Activated CD4-positive, alpha-beta T cell treated with anti-CD3 and anti-CD28 coated beads, Interleukin-10, Interleukin-2, amounts not matched to agents 100 ng/mL and 50 ng/mL, durations not matched to agents 16 hours and 8 hours (primary cell): ENCODE results near the gene ELOVL4.
A peak's percentile ranks its signal among the peaks of the same experiment; 100 is the strongest.

Experiments
- DNase-seq: peaks from one replicate; pipeline ENCODE4 v3.0.0-alpha.2; 2020

Gene ELOVL4

GRCh38 chr6:79947191-79948186 is at the start of gene ELOVL4:
ELOVL4 (minus strand) TSS chr6:79947553; CDS start chr6:79947279, 274 bp downstream.
- peak; percentile 73 for DNase-seq

GRCh38 chr6:79993911-79994309 is 46.6 kb upstream of the ELOVL4 start:
- DNase-seq = no peak

GRCh38 chr6:79993012-79993910 is 45.9 kb upstream of the ELOVL4 start:
- DNase-seq = no peak

DNA sequence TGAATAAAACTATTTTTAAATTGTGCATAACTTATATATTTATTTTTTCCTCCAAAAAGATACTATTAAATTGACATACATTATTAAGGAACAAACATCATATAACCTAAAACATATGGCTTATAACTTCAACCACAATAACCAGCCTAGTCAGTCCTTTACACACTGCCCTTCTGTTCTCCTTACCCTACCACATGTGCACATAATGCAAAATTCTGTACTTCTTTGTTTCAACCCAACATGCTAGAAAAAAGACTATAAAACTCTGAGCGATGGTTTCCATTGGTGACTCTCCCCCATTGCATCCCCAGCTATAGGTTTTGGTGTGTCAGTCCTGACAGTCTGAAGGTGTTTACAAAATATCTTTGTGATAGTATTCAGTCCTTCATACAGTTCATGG is 42.3 kb upstream of the ELOVL4 start:
- DNase-seq = no peak

DNA sequence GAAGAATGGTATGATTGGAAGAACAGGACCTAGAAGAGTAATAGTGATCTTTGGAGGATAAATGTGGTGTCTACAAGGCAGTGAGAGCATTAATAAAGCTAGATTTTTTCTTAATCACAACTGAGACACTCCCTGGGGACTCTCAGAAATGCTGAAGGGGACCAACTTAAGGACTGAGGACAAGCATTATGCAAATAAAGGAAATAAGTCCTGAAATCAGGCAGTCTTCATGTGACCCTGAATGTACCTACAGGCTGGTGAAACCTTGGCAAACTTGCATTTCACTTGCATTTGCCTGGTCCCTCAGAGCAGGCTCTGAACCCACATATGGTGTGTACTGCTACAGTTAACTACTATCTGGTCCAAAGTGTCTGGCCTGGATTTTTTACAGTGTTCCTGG is 37.8 kb upstream of the ELOVL4 start:
- no peak for DNase-seq

DNA sequence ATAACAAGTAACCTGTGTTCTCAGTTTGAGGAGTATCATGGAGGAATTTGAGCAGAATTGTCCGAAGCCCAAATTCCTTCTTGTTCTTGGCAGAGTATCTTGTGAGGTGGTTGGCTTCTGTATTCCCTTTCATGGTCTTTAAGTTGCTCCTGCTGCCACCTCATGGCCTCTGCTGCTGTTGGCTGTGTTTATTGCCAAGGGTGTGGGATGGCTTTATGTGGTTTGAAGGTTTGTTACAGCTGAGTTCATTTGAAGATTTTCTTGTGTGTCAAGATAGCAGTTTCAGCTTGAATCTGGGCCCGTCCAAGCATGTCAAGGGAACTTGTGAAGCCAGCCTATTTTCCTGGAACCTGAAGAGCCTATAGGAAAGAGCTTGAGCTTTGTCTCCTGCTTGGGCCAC is 36.9 kb upstream of the ELOVL4 start:
- peak; percentile 8 for DNase-seq

- DNase-seq = no peak
These were observed 34.3 kb upstream of the ELOVL4 start for GRCh38 chr6:79981652-79982051.

DNA sequence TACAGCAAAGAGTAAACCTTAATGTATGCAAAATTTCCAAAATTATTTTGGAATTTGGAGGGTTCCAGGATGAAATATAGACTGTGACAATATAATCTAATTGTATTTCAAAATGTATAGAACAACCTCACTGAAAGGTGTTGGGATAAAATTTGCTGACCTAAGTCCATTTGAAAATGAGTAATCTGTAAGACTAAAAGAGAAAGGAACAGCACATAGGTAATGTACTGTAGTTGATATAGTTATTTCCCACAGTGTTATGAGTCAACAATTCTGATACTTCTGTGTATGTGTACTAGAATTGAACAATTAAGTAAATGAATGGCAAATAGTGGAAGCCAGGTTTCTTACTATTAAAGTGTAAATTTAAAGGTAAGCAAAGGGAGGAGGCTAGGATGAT is 23.8 kb upstream of the ELOVL4 start:
- DNase-seq = no peak

DNA sequence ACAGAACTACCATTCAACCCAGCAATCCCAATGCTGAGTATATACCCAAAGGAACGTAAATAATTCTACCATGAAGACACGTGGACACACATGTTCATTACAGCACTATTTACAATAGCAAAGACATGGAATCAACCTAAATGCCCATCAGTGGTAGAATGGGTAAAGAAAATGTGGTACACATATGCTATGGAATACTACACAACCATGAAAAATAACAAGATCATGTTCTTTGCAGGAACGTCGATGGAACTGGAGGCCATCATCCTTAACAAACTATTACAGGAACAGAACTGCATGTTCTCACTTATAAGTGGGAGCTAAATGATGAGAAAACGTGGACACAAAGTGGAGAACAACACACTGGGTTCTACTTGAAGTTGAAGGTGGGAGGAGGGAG is 22.4 kb upstream of the ELOVL4 start:
- DNase-seq = no peak

GRCh38 chr6:79967178-79967577 is 19.8 kb upstream of the ELOVL4 start:
- no peak for DNase-seq

- DNase-seq = no peak
These were observed 17.3 kb upstream of the ELOVL4 start for GRCh38 chr6:79964607-79965081.

GRCh38 chr6:79954849-79955248 is 7.5 kb upstream of the ELOVL4 start:
- no peak for DNase-seq

- peak; percentile 75 for DNase-seq
These were observed 1.9 kb upstream of the ELOVL4 start for GRCh38 chr6:79949233-79949632.

- DNase-seq = peak; percentile 36
These were observed 822 bp downstream of the ELOVL4 start for GRCh38 chr6:79946272-79947190.

DNA sequence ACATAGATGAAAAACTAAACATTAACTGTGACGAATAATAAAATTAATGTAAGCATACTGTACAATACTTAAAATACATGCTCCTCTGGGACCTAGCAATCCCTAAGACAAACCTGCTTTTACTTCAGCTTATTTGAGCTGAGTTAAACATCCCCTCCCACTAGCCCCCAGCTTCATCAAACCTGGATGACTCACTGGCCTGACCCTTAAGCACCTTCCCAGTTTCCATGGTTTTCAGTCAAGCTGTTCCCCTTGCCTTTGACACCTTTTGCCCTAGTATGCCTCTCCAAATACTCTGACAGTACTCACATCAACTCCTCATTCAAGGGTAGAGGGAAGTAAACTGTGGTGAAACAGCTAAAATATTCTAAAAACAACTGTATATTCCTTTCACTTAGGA is 4.2 kb downstream of the ELOVL4 start:
- no peak for DNase-seq

DNA sequence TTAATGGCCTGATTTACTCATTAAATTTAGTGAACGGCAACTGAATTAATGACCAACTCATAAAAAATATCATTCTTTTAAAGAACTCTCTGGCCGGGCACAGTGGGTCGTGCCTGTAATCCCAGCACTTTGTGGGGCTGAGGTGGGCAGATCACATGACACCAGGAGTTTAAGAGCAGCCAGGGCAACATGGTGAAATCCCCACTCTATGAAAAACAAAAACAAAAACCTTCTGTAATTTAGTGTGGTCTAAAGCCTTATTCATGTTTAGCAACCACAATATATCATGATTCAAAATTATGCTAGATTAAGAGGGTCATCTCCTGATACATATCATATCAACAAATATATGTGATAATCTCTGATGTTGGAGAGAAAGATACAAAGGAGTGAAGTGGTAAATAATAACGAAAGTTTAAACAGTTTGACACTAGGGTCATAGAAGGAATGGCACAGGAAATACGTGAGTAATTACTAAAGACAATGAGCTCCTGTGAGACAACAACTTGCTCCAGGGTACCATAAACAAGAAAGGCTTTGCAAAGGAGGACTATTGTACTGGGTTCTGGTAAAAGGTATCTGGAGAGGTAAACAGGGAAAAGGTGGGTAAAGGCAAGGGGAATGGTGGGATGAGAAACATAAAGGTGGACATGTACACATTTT is 5.7 kb downstream of the ELOVL4 start:
- peak; percentile 48 for DNase-seq

- DNase-seq = no peak
These were observed 18.8 kb downstream of the ELOVL4 start for GRCh38 chr6:79928478-79928998.

DNA sequence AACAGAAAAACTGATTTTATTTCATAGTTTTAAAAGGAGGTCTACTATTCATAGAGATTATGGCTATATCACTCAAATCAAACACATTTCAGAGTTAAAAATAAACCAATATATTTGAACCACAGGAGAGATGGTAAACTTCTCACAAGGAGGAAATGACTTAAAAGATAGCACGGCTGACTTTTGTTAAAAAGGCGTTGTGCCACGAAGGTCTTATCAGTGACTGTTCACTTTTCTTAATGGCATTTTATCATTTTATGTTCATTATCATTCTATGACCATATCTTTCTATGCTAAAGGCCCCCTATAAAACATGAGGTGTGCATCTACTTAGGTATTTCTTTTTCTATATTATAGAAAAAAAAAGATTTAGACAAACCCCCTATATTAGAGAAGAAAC is 19.6 kb downstream of the ELOVL4 start:
- no peak for DNase-seq

DNA sequence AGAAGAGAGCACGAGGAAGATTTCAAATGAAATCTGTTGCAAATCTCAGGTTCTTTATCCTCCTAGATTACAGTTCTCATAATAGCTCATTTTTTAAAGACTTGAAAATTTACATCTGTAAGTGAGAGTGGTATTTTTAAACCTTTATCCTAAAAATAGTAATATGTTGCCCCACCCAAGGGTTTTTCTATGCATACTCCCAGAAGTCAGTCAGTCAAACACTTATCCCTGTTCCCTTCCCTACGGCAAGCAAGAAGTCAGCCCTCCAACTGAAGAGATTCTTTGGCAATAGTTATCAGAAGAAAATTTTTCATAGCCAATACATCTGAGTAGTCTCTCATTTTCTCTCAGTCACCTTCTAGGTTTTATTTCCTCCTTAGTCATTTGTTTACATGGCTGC is 24.1 kb downstream of the ELOVL4 start:
- DNase-seq = no peak

DNA sequence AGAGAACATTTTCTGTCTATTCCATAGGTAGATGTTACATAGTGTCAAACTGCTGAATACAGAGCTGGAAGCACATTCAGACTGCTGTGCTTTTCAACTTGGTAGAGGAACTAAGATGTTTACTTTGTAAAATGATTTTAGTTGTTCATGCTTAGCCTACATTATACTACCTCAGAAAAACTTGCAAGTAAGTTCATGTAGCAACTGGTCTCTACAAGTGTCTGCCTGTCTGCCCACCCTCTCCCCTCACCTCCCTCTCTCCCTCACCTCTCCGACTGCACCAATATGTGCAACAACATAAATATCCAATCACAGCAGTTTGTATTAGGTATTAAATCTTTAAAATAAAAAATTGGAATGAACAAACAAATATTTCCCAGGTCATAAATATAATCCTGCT is 25.3 kb downstream of the ELOVL4 start:
- DNase-seq = no peak

DNA sequence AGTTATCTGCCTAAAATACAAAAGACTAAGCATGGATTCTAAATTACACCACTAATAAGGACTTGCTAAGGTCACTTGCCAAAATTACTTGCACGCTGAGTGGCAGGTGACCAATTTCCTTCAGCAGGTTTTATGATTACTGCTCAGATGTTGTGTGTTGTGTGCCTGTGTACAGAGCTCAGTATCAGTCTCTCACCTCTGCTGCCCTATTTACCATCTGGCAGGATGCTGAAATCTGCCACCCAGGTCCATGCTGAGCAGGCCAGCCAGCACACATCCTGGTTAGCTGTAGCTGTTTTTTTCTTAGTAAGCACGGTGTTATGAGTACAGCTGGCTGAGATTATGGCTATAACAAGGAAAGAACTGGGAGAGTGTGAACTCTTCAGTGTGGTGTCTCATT is 34.0 kb downstream of the ELOVL4 start:
- peak; percentile 26 for DNase-seq

DNA sequence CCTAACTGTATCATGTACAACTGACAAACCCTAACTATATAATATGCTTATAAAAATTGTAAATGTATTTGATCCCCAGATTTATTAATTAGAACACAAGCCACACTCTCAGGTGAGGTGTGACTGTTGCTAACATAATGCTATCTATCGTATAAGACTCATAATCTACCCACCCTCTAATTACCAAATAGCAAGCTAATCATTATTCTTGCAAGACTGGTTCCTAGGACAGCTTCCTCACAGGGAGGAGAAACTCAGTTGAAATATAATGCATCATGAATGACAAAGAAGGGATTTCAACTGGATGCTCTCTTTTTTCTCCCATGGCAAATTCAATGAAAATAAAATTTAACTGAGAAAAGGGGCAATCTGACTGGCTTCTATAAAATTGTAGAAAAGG is 35.4 kb downstream of the ELOVL4 start:
- DNase-seq = no peak
